Mammary epithelial cell (primary cell): ENCODE data around the gene RAB8B.

Source experiments
- EZH2 ChIP-seq: IDR thresholded peaks from 2 replicates; pipeline ENCODE4 v1.6.1; 2012; ENCODE audit warnings: low read length, inconsistent platforms, borderline replicate concordance
- TF ChIP-seq, protein P1 (sequence below), 2 donors: IDR thresholded peaks in 1 of 2; conservative IDR thresholded peaks in 1 of 2; 2 replicates each; pipeline ENCODE4 v1.5.1; 2011 to 2012; ENCODE audit warnings: inconsistent platforms in 2 of 2, low read length in 2 of 2, mild to moderate bottlenecking in 2 of 2, control low read depth in 1 of 2, low read depth in 1 of 2; ENCODE audit not compliant: insufficient read depth in 1 of 2; ENCODE audit errors: extremely low read depth in 1 of 2

DNA sequence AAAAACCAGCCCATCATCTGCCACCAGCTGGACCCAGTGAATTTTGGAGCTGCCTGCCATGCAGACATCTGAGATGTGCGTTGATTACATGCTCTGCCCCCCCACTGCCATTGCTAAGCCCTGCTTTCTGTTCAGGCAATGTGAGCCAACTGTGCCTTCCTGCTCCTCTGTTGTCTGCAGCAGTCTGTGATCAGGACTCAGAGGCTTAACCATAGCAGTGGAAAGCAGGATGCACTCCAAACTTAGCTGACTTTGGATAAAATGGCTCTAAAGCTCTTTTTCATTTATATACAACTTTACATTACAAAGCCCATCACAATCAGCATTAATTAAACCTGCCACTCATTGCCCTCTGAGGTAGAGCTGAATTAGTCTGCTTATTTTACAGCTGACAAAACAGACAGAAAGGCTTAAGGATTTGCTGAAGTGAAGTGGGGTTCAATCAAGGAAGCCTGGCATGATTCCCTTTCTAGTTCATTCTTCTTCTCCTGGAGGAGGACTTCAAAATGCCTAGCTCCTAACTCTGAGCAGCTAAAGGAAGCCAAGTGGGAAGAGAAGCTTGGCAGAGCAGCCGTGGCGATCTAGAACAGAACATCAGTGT is 16.5 kb upstream of the RAB8B start:
- TF ChIP-seq, protein P1, sequence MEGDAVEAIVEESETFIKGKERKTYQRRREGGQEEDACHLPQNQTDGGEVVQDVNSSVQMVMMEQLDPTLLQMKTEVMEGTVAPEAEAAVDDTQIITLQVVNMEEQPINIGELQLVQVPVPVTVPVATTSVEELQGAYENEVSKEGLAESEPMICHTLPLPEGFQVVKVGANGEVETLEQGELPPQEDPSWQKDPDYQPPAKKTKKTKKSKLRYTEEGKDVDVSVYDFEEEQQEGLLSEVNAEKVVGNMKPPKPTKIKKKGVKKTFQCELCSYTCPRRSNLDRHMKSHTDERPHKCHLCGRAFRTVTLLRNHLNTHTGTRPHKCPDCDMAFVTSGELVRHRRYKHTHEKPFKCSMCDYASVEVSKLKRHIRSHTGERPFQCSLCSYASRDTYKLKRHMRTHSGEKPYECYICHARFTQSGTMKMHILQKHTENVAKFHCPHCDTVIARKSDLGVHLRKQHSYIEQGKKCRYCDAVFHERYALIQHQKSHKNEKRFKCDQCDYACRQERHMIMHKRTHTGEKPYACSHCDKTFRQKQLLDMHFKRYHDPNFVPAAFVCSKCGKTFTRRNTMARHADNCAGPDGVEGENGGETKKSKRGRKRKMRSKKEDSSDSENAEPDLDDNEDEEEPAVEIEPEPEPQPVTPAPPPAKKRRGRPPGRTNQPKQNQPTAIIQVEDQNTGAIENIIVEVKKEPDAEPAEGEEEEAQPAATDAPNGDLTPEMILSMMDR (conservative IDR thresholded peaks at IDR 0.05 in 1 of 2, IDR thresholded peaks at IDR 0.05 in 1 of 2; ENCODE audit: extremely low read depth in 1 of 2, insufficient read depth in 1 of 2, low read depth in 1 of 2, low read length in 2 of 2), result no peak
- TF ChIP-seq EZH2, result no peak
